Upper lobe of right lung (tissue), 1 donor: ENCODE data around the gene DTNB. TPM values are rescaled to one million over a fixed set of nuclear protein-coding genes. Genes with fewer than 3 reads are reported as not detected.
"Not testable (repeated sequence)": the region's sequence is repeated elsewhere in the genome, so short reads cannot be mapped to it uniquely, and the experiment has no call there.

ENCODE experiments used
- ATAC-seq: fragments of 200-7000 bp; cut with Tn5 transposase; one replicate; pipeline ENCODE4 v1.9.1; 2020; ENCODE audit warnings: mild to moderate bottlenecking, moderate library complexity
- DNase-seq: peaks from one replicate; pipeline ENCODE4 v3.0.0-alpha.2; 2020
- H3K27ac ChIP-seq: fragments of 200-600 bp; one replicate; pipeline ENCODE4 v1.8.0; 2022
- H3K27me3 ChIP-seq: fragments of 200-600 bp; one replicate; pipeline ENCODE4 v1.8.0; 2022; ENCODE audit warnings: mild to moderate bottlenecking
- H3K36me3 ChIP-seq: fragments of 200-600 bp; one replicate; pipeline ENCODE4 v1.8.0; 2022
- H3K4me1 ChIP-seq: fragments of 200-600 bp; one replicate; pipeline ENCODE4 v1.8.0; 2022
- H3K4me3 ChIP-seq: fragments of 200-600 bp; one replicate; pipeline ENCODE4 v1.8.0; 2022; ENCODE audit warnings: mild to moderate bottlenecking
- H3K9me3 ChIP-seq: fragments of 200-600 bp; one replicate; pipeline ENCODE4 v1.8.0; 2022
- CTCF ChIP-seq: fragments of 200-600 bp; IDR thresholded peaks from one replicate; pipeline ENCODE4 v1.8.0; 2022; ENCODE audit warnings: antibody characterized with exemption
- intact Hi-C: fragments of 100-400 bp; cut with DNase I; formaldehyde crosslinking; loops from one replicate; pipeline ENCODE4 v1.11.0; 2022
- total RNA-seq: library from RNA; stranded (reverse); fragmentation: NEBNext Ultra II Directional; extraction: Animal tissue kit (Norgen Biotek cat#: 25700); gene quantifications from one replicate; pipeline ENCODE4 v1.2.1, GENCODE V29; 2021
- donor health status: DM: no; HTN: yes; CAD: no; lungs with severe emphysema.

DTNB gene
- total RNA-seq, 1 donor from 2014 or later: 18.1 TPM

- DNase-seq: no peak
- Histone ChIP-seq H3K27ac (no peak overlapping the region), H3K36me3 (no peaks in the 10 kb centered on the region), H3K9me3 (no peaks in the 10 kb centered on the region), H3K4me3 (no peak overlapping the region), H3K27me3 (no peaks in the 10 kb centered on the region), H3K4me1 (no peaks in the 10 kb centered on the region)
- TF ChIP-seq CTCF: no peak
- intact Hi-C loops: no loop called here
- ATAC-seq: no peak
These were observed 114.2 kb downstream of the DTNB start for GRCh38 chr2:25559148-25559547.

- no peak overlapping the region for H3K27ac ChIP-seq
- peak; percentile 82 for ATAC-seq
These were observed 115.1 kb downstream of the DTNB start for GRCh38 chr2:25558262-25558661.

DNA sequence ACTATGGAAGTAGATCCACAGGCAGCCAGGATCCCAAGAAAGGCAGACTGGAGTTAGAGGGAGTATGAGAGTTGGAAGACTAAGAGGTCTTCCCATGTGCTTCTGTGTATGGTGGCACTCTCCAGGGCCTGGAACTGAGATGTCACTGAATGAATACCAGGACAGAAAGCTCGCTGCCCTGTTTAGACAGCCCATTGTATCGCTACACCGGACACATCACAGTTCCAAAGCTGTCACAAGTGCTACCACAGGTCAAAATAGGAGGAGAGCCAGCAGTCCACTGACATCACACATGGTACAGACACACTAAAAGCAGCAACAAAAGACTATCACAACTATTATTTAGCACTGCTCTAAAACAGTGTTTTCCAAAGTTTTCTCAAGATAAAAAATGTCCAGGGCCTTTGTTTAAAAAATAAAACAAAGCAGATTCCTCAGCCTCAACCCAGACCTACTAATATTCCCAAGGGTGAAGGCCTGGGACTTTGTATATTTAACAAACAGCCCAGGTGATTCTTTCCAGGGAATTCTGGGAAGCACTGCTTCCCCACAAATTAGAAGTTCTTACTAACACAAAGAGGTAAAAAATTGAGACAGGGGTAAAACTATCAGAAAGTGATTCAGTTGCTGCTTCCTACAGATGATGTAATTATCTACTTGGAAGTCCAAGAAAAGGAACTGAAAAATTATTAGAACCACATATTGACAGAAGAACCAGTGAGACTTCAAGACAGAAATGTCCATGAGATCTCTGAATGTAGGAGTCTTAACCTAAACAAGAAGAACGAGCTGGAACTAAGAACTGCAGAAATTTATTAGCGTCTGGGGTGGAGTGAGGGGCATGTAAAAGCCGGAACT lies 116.0 kb downstream of the DTNB start:
- DNase-seq: no peak
- H3K27me3 ChIP-seq: no peaks in the 10 kb centered on the region
- H3K36me3 ChIP-seq: no peaks in the 10 kb centered on the region
- intact Hi-C loops: no loop called here
- H3K9me3 ChIP-seq: no peaks in the 10 kb centered on the region
- ATAC-seq: no peak
- no peak for TF ChIP-seq CTCF
- H3K4me3 ChIP-seq: no peak overlapping the region
- H3K27ac ChIP-seq: peak overlapping the region; percentile 31
- H3K4me1 ChIP-seq: no peaks in the 10 kb centered on the region

More at GRCh38 chr2:25558262-25558661, 115.1 kb downstream of the DTNB start:
- Histone ChIP-seq H3K9me3 (no peaks in the 10 kb centered on the region), H3K4me3 (no peak overlapping the region), H3K36me3 (no peaks in the 10 kb centered on the region), H3K27me3 (no peaks in the 10 kb centered on the region), H3K4me1 (no peaks in the 10 kb centered on the region)
- intact Hi-C loops: no loop called here
- no peak for DNase-seq
- no peak for TF ChIP-seq CTCF

GRCh38 chr2:25552318-25552717 lies 121.1 kb downstream of the DTNB start:
- ATAC-seq: no peak
- no peak for DNase-seq
- no peaks in the 10 kb centered on the region for H3K9me3 ChIP-seq
- no peaks in the 10 kb centered on the region for H3K27me3 ChIP-seq
- intact Hi-C loops: no loop called here
- no peak overlapping the region for H3K27ac ChIP-seq
- H3K4me3 ChIP-seq: no peak overlapping the region
- TF ChIP-seq CTCF: no peak
- no peaks in the 10 kb centered on the region for H3K36me3 ChIP-seq
- H3K4me1 ChIP-seq: no peaks in the 10 kb centered on the region

GRCh38 chr2:25551316-25551715 lies 122.1 kb downstream of the DTNB start:
- Histone ChIP-seq H3K4me3 (no peak overlapping the region), H3K27me3 (no peaks in the 10 kb centered on the region), H3K36me3 (no peaks in the 10 kb centered on the region), H3K9me3 (no peaks in the 10 kb centered on the region), H3K4me1 (no peaks in the 10 kb centered on the region), H3K27ac (no peak overlapping the region)
- no peak for DNase-seq
- peak; percentile 39 for ATAC-seq
- no peak for TF ChIP-seq CTCF
- intact Hi-C loops: no loop called here

GRCh38 chr2:25549571-25549970 lies 123.8 kb downstream of the DTNB start:
- DNase-seq, H3K36me3 ChIP-seq, ATAC-seq, H3K27ac ChIP-seq, H3K4me1 ChIP-seq, H3K4me3 ChIP-seq, H3K27me3 ChIP-seq, intact Hi-C loops, H3K9me3 ChIP-seq: not testable (repeated sequence)
